ENCODE measurements around the gene PLEKHN1. TPM values are rescaled to one million over a fixed set of nuclear protein-coding genes. Genes with fewer than 3 reads are reported as not detected.
"Not testable (repeated sequence)": the region's sequence is repeated elsewhere in the genome, so short reads cannot be mapped to it uniquely, and the experiment has no call there.

The PLEKHN1 gene
- total RNA-seq, 1 donor from 2014 or later, result 1.1 TPM

DNA sequence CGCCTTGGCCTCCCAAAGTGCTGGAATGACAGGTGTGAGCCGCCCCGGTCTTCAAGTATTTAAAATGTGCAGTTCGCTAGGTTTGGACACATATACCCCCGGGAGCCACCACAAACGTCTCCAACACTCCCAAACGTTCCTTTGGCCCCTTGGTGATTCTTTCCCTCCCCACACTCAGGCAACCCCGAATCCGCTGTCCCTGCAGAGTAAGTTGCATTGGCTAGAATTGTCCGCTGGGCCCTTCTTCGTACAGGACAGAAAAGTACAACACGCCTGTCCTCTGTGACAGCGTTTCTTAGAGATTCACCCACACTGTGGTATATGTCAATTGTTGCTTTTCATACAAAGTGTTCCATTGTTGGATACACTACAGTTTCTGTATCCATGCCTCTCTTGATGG, 18.8 kb downstream of the PLEKHN1 start:
- no peak for DNase-seq (ENCODE audit: low spot score, unreplicated experiment)
- Mint-ChIP-seq H3K4me1 (ENCODE audit: low read depth) (no peaks in the 10 kb centered on the region), H3K36me3 (ENCODE audit: insufficient read depth) (peaks cover 3% of the 10 kb centered on the region), H3K27me3 (peaks cover 57% of the 10 kb centered on the region), H3K4me3 (ENCODE audit: low read depth) (no peak overlapping the region), H3K9me3 (ENCODE audit: low read depth) (peaks cover 11% of the 10 kb centered on the region), H3K27ac (no peak overlapping the region)
- TF ChIP-seq, protein P1, sequence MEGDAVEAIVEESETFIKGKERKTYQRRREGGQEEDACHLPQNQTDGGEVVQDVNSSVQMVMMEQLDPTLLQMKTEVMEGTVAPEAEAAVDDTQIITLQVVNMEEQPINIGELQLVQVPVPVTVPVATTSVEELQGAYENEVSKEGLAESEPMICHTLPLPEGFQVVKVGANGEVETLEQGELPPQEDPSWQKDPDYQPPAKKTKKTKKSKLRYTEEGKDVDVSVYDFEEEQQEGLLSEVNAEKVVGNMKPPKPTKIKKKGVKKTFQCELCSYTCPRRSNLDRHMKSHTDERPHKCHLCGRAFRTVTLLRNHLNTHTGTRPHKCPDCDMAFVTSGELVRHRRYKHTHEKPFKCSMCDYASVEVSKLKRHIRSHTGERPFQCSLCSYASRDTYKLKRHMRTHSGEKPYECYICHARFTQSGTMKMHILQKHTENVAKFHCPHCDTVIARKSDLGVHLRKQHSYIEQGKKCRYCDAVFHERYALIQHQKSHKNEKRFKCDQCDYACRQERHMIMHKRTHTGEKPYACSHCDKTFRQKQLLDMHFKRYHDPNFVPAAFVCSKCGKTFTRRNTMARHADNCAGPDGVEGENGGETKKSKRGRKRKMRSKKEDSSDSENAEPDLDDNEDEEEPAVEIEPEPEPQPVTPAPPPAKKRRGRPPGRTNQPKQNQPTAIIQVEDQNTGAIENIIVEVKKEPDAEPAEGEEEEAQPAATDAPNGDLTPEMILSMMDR (IDR thresholded peaks at IDR 0.05; ENCODE audit: unreplicated experiment), result no peak

DNA sequence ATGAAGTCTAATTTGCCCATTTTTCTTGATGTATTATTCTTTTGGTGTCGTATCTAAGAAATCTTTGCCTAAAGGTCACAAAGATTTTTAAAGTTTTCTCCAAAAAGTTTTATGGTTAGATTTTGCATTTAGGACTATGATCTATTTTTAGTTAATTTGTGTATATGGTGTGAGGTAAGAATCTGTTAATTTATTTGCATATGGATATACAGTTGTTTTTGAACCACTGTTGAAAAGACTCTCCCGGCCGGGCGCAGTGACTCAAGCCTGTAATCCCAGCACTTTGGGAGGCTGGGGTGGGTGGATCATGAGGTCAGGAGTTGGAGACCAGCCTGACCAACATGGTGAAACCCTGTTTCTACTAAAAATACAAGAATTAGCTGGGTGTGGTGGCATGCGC, 21.8 kb downstream of the PLEKHN1 start:
- H3K27ac Mint-ChIP-seq; DNase-seq (ENCODE audit: low spot score, unreplicated experiment); H3K4me1 Mint-ChIP-seq (ENCODE audit: low read depth); H3K4me3 Mint-ChIP-seq (ENCODE audit: low read depth); H3K36me3 Mint-ChIP-seq (ENCODE audit: insufficient read depth): not testable (repeated sequence)
- H3K9me3 Mint-ChIP-seq (ENCODE audit: low read depth), result peaks cover 18% of the 10 kb centered on the region
- peaks cover 57% of the 10 kb centered on the region for H3K27me3 Mint-ChIP-seq

DNA sequence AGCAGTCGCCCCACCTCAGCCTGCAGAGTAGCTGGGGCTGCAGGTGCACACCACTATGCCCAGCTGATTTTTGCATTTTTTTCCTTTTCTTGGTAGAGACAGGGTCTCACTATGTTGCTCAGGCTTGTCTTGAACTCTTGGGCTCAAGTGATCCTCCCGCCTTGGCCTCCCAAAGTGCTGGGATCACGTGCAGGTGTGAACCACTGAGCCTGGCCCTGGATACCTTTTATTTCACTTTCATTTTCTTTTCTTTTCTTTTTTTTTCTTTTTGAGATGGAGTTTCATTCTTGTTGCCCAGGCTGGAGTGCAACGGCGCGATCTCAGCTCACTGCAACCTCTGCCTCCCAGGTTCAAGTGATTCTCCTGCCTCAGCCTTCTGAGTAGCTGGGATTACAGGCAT, 25.0 kb downstream of the PLEKHN1 start:
- H3K36me3 Mint-ChIP-seq (ENCODE audit: insufficient read depth); H3K4me1 Mint-ChIP-seq (ENCODE audit: low read depth); H3K27ac Mint-ChIP-seq; DNase-seq (ENCODE audit: low spot score, unreplicated experiment); H3K4me3 Mint-ChIP-seq (ENCODE audit: low read depth): not testable (repeated sequence)
- Mint-ChIP-seq H3K9me3 (ENCODE audit: low read depth) (peaks cover 18% of the 10 kb centered on the region), H3K27me3 (peaks cover 48% of the 10 kb centered on the region)

GRCh38 chr1:991895-992294, 25.6 kb downstream of the PLEKHN1 start:
- no peak for DNase-seq (ENCODE audit: low spot score, unreplicated experiment)
- H3K27ac Mint-ChIP-seq, result no peak overlapping the region
- H3K4me1 Mint-ChIP-seq (ENCODE audit: low read depth), result peaks cover 3% of the 10 kb centered on the region
- H3K27me3 Mint-ChIP-seq, result peaks cover 45% of the 10 kb centered on the region
- H3K9me3 Mint-ChIP-seq (ENCODE audit: low read depth), result peaks cover 18% of the 10 kb centered on the region
- no peak overlapping the region for H3K4me3 Mint-ChIP-seq (ENCODE audit: low read depth)
- TF ChIP-seq, protein P1 (IDR thresholded peaks at IDR 0.05; ENCODE audit: unreplicated experiment), result no peak
- peaks cover 7% of the 10 kb centered on the region for H3K36me3 Mint-ChIP-seq (ENCODE audit: insufficient read depth)

- Mint-ChIP-seq H3K9me3 (ENCODE audit: low read depth) (peaks cover 18% of the 10 kb centered on the region), H3K36me3 (ENCODE audit: insufficient read depth) (peaks cover 7% of the 10 kb centered on the region), H3K4me1 (ENCODE audit: low read depth) (peaks cover 3% of the 10 kb centered on the region), H3K4me3 (ENCODE audit: low read depth) (no peak overlapping the region), H3K27me3 (peaks cover 47% of the 10 kb centered on the region), H3K27ac (no peak overlapping the region)
- TF ChIP-seq, protein P1 (IDR thresholded peaks at IDR 0.05; ENCODE audit: unreplicated experiment), result no peak
- DNase-seq (ENCODE audit: low spot score, unreplicated experiment), result no peak
Observed at GRCh38 chr1:992362-992761, 26.1 kb downstream of the PLEKHN1 start.

DNA sequence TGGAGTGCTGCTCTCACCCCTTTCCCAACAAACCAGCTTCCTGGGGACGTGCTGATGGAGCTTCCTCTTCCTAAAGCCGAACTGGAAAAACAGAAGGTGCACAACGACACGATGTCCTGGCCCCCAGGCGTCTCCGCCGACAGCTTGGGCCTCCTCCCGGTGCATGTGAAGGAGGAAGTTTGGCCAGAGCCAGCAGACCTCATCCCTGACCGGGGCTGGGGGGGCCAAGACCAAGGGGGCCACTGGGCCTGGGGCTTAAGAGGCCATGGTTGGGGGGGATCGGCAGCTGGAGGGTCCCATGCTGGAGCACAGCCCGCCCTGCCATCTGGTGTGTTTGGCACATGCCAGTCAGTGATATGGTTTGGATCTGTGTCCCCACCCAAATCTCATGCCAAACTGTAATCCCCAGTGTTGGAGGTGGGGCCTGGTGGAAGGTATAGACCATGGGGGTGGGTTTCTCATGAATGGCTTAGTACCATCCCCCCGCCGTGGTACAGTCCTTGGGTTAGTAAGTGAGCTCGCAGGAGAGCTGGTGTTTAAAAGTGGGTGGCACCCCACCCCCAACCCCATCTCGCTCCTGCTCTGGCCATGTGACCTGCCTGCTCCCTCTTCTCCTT, 27.2 kb downstream of the PLEKHN1 start:
- H3K36me3 Mint-ChIP-seq (ENCODE audit: insufficient read depth), result peaks cover 7% of the 10 kb centered on the region
- H3K9me3 Mint-ChIP-seq (ENCODE audit: low read depth), result peaks cover 15% of the 10 kb centered on the region
- no peak overlapping the region for H3K27ac Mint-ChIP-seq
- no peak overlapping the region for H3K4me3 Mint-ChIP-seq (ENCODE audit: low read depth)
- DNase-seq (ENCODE audit: low spot score, unreplicated experiment), result no peak
- TF ChIP-seq, protein P1 (IDR thresholded peaks at IDR 0.05; ENCODE audit: unreplicated experiment), result no peak
- H3K27me3 Mint-ChIP-seq, result peaks cover 40% of the 10 kb centered on the region
- H3K4me1 Mint-ChIP-seq (ENCODE audit: low read depth), result peaks cover 3% of the 10 kb centered on the region

DNA sequence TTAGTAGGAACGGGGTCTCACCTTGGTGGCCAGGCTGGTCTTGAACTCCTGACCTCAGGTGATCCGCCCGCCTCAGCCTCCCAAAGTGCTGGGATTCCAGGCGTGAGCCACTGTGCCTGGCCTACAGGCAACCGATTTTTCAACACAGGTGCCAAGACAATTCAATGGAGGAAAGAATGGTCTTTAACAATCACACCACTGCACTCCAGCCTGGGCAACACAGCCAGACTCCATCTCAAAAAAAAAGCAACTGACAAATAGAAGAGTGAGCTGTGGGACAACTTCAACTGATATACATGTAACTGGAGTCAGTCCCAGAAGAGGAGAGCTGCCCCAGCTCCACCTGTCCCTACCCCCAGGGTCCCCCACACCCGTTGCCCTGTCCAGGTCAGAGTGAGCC, 28.3 kb downstream of the PLEKHN1 start:
- H3K9me3 Mint-ChIP-seq (ENCODE audit: low read depth); H3K36me3 Mint-ChIP-seq (ENCODE audit: insufficient read depth); H3K4me3 Mint-ChIP-seq (ENCODE audit: low read depth); DNase-seq (ENCODE audit: low spot score, unreplicated experiment); H3K27ac Mint-ChIP-seq; H3K4me1 Mint-ChIP-seq (ENCODE audit: low read depth): not testable (repeated sequence)
- H3K27me3 Mint-ChIP-seq, result peaks cover 30% of the 10 kb centered on the region
